A673 (cell line): ENCODE data around the gene PARP12. TPM values are rescaled to one million over a fixed set of nuclear protein-coding genes. Genes with fewer than 3 reads are reported as not detected.

Experiments
- BruUV-seq: library from RNA; stranded (reverse); fragments of 400-500 nt; replicated peaks from 2 replicates; lab custom pipeline; 2021; lab: Mats Ljungman, UMichigan
- CTCF ChIA-PET: fragments of 300-600 bp; sonication (Branson Sonifier 250); formaldehyde crosslinking; loops from one replicate; lab custom pipeline; 2022; ENCODE audit warnings: antibody characterized with exemption; lab: Charles Lee
- POLR2A ChIA-PET: fragments of 300-600 bp; sonication (Branson Sonifier 250); formaldehyde crosslinking; loops from one replicate; lab custom pipeline; 2022; ENCODE audit warnings: antibody characterized with exemption; ENCODE audit not compliant: low non-redundant PET; lab: Charles Lee
- DNase-seq: peaks from one replicate; pipeline ENCODE4 v3.0.0-alpha.2; 2015; ENCODE audit warnings: low spot score
- H3K27ac ChIP-seq: fragments of 200-600 bp; sonication (generic); 2 replicates; pipeline ENCODE4 v1.5.1; 2016; ENCODE audit warnings: mixed run types, low read depth, mild to moderate bottlenecking, mixed read lengths, antibody characterized with exemption, low read length; ENCODE audit not compliant: poor library complexity, severe bottlenecking
- H3K27me3 ChIP-seq: fragments of 200-600 bp; sonication (generic); replicated peaks from 2 replicates; pipeline ENCODE4 v1.6.1; 2017; ENCODE audit warnings: mixed run types, low read depth, mild to moderate bottlenecking, mixed read lengths, antibody characterized with exemption, low read length; ENCODE audit not compliant: insufficient read depth, poor library complexity
- H3K36me3 ChIP-seq: fragments of 200-600 bp; sonication (generic); 2 replicates; pipeline ENCODE4 v1.6.1; 2016; ENCODE audit warnings: mixed run types, mild to moderate bottlenecking, mixed read lengths, antibody characterized with exemption, low read length; ENCODE audit not compliant: insufficient read depth, poor library complexity, severe bottlenecking
- H3K4me1 ChIP-seq: fragments of 200-600 bp; sonication (generic); 2 replicates; pipeline ENCODE4 v1.6.1; 2017; ENCODE audit warnings: mixed run types, mild to moderate bottlenecking, mixed read lengths, antibody characterized with exemption, low read length; ENCODE audit not compliant: insufficient read depth, poor library complexity, severe bottlenecking
- H3K4me3 ChIP-seq: fragments of 200-600 bp; sonication (generic); 2 replicates; pipeline ENCODE4 v1.5.1; 2016; ENCODE audit warnings: low read depth, mixed run types, mild to moderate bottlenecking, mixed read lengths, low read length; ENCODE audit not compliant: poor library complexity, severe bottlenecking
- H3K9me3 ChIP-seq: fragments of 200-600 bp; sonication (generic); 2 replicates; pipeline ENCODE4 v1.6.1; 2016; ENCODE audit warnings: mixed run types, low read depth, mild to moderate bottlenecking, mixed read lengths, antibody characterized with exemption, low read length; ENCODE audit not compliant: poor library complexity, severe bottlenecking
- CTCF ChIP-seq: fragments of 300-800, 200-600 bp; sonication (generic); conservative IDR thresholded peaks from 2 replicates; pipeline ENCODE4 v1.5.1; 2017; ENCODE audit warnings: low read depth, mild to moderate bottlenecking, antibody characterized with exemption, low read length, moderate library complexity, mixed read lengths
- EZH2 ChIP-seq: fragments of 200-600 bp; sonication (generic); IDR thresholded peaks from 2 replicates; pipeline ENCODE4 v1.6.1; 2017; ENCODE audit warnings: borderline replicate concordance, low read depth, mild to moderate bottlenecking, mixed read lengths, antibody characterized with exemption, low read length; ENCODE audit not compliant: poor library complexity, severe bottlenecking
- intact Hi-C: fragments of 100-400 bp; cut with micrococcal nuclease; formaldehyde crosslinking; loops from one replicate; pipeline ENCODE4 v1.10.0; 2022; ENCODE audit not compliant: unreplicated experiment
- total RNA-seq: library from RNA; stranded (reverse); gene quantifications from 2 replicates; pipeline ENCODE4 v1.2.3, GENCODE V29; 2021

Gene PARP12
- total RNA-seq, 1 experiment from 2014 or later: 17.8 TPM

GRCh38 chr7:140074780-140075179 lies 12.0 kb upstream of the PARP12 start:
- DNase-seq: no peak
- POLR2A ChIA-PET: no interaction called here
- intact Hi-C loops: no loop called here

GRCh38 chr7:140070546-140070945 lies 7.8 kb upstream of the PARP12 start:
- TF ChIP-seq CTCF (no peak), EZH2 (no peak)
- DNase-seq: no peak
- POLR2A ChIA-PET: no interaction called here
- Histone ChIP-seq H3K36me3 (no peaks in the 10 kb centered on the region), H3K4me1 (no peaks in the 10 kb centered on the region), H3K4me3 (no peak overlapping the region), H3K27me3 (no peaks in the 10 kb centered on the region), H3K9me3 (peaks cover 21% of the 10 kb centered on the region), H3K27ac (no peak overlapping the region)
- no TSS peak for BruUV-seq
- CTCF ChIA-PET: no interaction called here
- intact Hi-C loops: no loop called here

More at GRCh38 chr7:140074780-140075179, 12.0 kb upstream of the PARP12 start:
- TF ChIP-seq EZH2 (no peak), CTCF (no peak)
- no TSS peak for BruUV-seq
- Histone ChIP-seq H3K4me1 (no peaks in the 10 kb centered on the region), H3K9me3 (no peaks in the 10 kb centered on the region), H3K4me3 (no peak overlapping the region), H3K36me3 (no peaks in the 10 kb centered on the region), H3K27me3 (no peaks in the 10 kb centered on the region), H3K27ac (no peak overlapping the region)
- CTCF ChIA-PET: no interaction called here

GRCh38 chr7:140069298-140069949 lies 6.7 kb upstream of the PARP12 start:
- intact Hi-C loops: no loop called here
- no peak for DNase-seq
- Histone ChIP-seq H3K27ac (no peak overlapping the region), H3K27me3 (no peaks in the 10 kb centered on the region), H3K36me3 (no peaks in the 10 kb centered on the region), H3K9me3 (peaks cover 21% of the 10 kb centered on the region), H3K4me1 (no peaks in the 10 kb centered on the region), H3K4me3 (no peak overlapping the region)
- CTCF ChIA-PET: no interaction called here
- TF ChIP-seq CTCF (no peak), EZH2 (no peak)
- POLR2A ChIA-PET: no interaction called here
- no TSS peak for BruUV-seq
